Embryonic facial prominence (tissue), 1 donor: ENCODE results near the gene C20orf96.
"Not testable (repeated sequence)": the region's sequence is repeated elsewhere in the genome, so short reads cannot be mapped to it uniquely, and the experiment has no call there.

ENCODE experiments used
- DNase-seq: peaks from one replicate; pipeline ENCODE4 v3.0.0-alpha.2; 2016; ENCODE audit errors: extremely low spot score

Gene C20orf96

GRCh38 chr20:237489-237888 is 53.1 kb downstream of the C20orf96 start:
- no peak for DNase-seq

GRCh38 chr20:235891-236290 is 54.7 kb downstream of the C20orf96 start:
- no peak for DNase-seq

GRCh38 chr20:227439-228105 is 63.0 kb downstream of the C20orf96 start:
- no peak for DNase-seq

DNA sequence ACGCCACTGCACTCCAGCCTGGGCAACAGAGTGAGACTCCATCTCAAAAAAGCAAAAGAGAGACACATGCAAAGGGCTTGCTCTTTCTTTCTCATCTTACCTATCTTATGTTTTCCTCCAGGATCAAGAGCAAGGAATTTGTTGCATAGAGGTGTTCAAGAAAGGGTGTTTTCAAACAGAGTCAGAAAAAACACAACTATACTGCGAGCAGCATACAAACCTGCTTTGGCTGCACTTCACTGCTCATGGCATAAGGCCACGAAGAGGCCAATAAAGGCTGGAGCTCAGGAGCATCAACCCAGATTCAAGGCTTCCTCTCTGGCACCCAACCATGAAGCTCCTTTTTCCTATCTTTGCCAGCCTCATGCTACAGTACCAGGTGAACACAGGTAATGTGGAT is 63.6 kb downstream of the C20orf96 start, which contains the start of gene DEFB129:
TSS of gene DEFB129 (plus strand) at position 301 of the 400 bp plus-strand sequence. CDS start at position 332, 31 bp downstream.
- no peak for DNase-seq

GRCh38 chr20:225879-226278 is 64.7 kb downstream of the C20orf96 start:
- not testable (repeated sequence) for DNase-seq

DNA sequence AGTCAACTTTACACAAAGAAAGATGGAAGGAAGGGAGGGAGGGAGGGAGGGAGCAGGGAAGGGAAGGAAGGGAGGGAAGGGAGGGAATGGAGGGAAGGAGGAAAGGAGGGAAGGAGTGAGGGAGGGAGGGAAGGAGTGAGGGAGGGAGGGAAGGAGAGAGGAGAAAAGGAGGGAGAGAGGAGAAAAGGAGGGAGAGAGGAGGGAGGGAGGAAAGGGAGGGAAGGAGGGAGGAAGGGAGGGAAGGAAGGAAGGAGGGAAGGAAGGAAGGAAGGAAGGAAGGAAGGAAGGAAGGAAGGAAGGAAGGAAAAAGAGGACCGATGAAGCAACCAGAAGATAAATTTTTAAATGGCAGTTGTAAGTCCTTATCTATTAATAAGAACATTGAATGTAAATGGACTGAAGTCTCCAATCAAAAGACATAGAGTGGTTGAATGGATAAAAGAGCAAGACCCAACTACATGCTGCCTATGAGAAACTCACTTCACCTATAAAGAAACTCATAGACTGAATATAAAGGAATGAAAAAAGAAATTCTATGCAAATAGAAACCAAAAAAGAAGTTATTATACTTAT is 69.2 kb downstream of the C20orf96 start:
- DNase-seq, result no peak
